H9 (cell line): ENCODE measurements around the gene C20orf96. TPM values are rescaled to one million over a fixed set of nuclear protein-coding genes. Genes with fewer than 3 reads are reported as not detected.

Experiments used
- DNase-seq: peaks from one replicate; pipeline ENCODE4 v3.0.0-alpha.2; 2017
- H2AFZ ChIP-seq: one replicate; pipeline ENCODE4 v1.6.1; 2013; ENCODE audit warnings: mild to moderate bottlenecking, low read length, control low read depth, moderate library complexity
- H2AK5ac ChIP-seq: 2 replicates; pipeline ENCODE4 v1.6.1; 2013; ENCODE audit warnings: low read length, control low read depth, mixed read lengths; ENCODE audit not compliant: insufficient read length
- H2BK120ac ChIP-seq: one replicate; pipeline ENCODE4 v1.6.1; 2013; ENCODE audit warnings: low read depth, mild to moderate bottlenecking, low read length, control low read depth, inconsistent platforms; ENCODE audit not compliant: poor library complexity, severe bottlenecking
- H2BK12ac ChIP-seq: 2 replicates; pipeline ENCODE4 v1.6.1; 2013; ENCODE audit warnings: low read length, control low read depth, mixed read lengths, low read depth; ENCODE audit not compliant: insufficient read length
- H2BK15ac ChIP-seq: 2 replicates; pipeline ENCODE4 v1.6.1; 2013; ENCODE audit warnings: low read depth, low read length, control low read depth
- H2BK20ac ChIP-seq: one replicate; pipeline ENCODE4 v1.6.1; 2013; ENCODE audit warnings: low read depth, mild to moderate bottlenecking, low read length, control low read depth, inconsistent platforms; ENCODE audit not compliant: poor library complexity, severe bottlenecking
- H2BK5ac ChIP-seq: 2 replicates; pipeline ENCODE4 v1.6.1; 2013; ENCODE audit warnings: low read length, control low read depth, mixed read lengths; ENCODE audit not compliant: insufficient read length
- H3K14ac ChIP-seq: 2 replicates; pipeline ENCODE4 v1.6.1; 2013; ENCODE audit warnings: low read length, control low read depth; ENCODE audit not compliant: insufficient read depth
- H3K18ac ChIP-seq: 2 replicates; pipeline ENCODE4 v1.6.1; 2013; ENCODE audit warnings: low read depth, mild to moderate bottlenecking, mixed read lengths, low read length, control low read depth; ENCODE audit not compliant: insufficient read length
- H3K23ac ChIP-seq: 2 replicates; pipeline ENCODE4 v1.6.1; 2013; ENCODE audit warnings: low read length, control low read depth, mixed read lengths, low read depth; ENCODE audit not compliant: insufficient read length
- H3K23me2 ChIP-seq: 2 replicates; pipeline ENCODE4 v1.6.1; 2013; ENCODE audit warnings: low read depth, mild to moderate bottlenecking, mixed read lengths, low read length, control low read depth; ENCODE audit not compliant: insufficient read length, poor library complexity, severe bottlenecking
- H3K27ac ChIP-seq: 2 replicates; pipeline ENCODE4 v1.5.1; 2013; ENCODE audit warnings: low read length, control low read depth, mixed read lengths, low read depth; ENCODE audit not compliant: insufficient read length
- H3K27me3 ChIP-seq: 2 replicates; pipeline ENCODE4 v1.6.1; 2013; ENCODE audit warnings: low read length, control low read depth, inconsistent platforms; ENCODE audit not compliant: insufficient read depth
- H3K4ac ChIP-seq: 2 replicates; pipeline ENCODE4 v1.6.1; 2013; ENCODE audit warnings: low read depth, mild to moderate bottlenecking, control low read depth, inconsistent platforms, low read length, moderate library complexity
- H3K4me1 ChIP-seq: 2 replicates; pipeline ENCODE4 v1.6.1; 2013; ENCODE audit warnings: low read length, control low read depth, inconsistent platforms; ENCODE audit not compliant: insufficient read depth
- H3K4me2 ChIP-seq: 2 replicates; pipeline ENCODE4 v1.6.1; 2013; ENCODE audit warnings: low read length, control low read depth, mixed read lengths; ENCODE audit not compliant: insufficient read length, insufficient read depth
- H3K56ac ChIP-seq: 2 replicates; pipeline ENCODE4 v1.6.1; 2013; ENCODE audit warnings: low read depth, mild to moderate bottlenecking, mixed read lengths, low read length, control low read depth; ENCODE audit not compliant: insufficient read length
- H3K79me1 ChIP-seq: 2 replicates; pipeline ENCODE4 v1.6.1; 2013; ENCODE audit warnings: low read depth, mild to moderate bottlenecking, moderate library complexity, low read length, control low read depth, inconsistent platforms; ENCODE audit not compliant: insufficient read depth, poor library complexity, severe bottlenecking
- H3K79me2 ChIP-seq: 2 replicates; pipeline ENCODE4 v1.6.1; 2013; ENCODE audit warnings: low read length, control low read depth, inconsistent platforms; ENCODE audit not compliant: insufficient read depth
- H3K9ac ChIP-seq: 2 replicates; pipeline ENCODE4 v1.6.1; 2013; ENCODE audit warnings: low read length, control low read depth, mixed read lengths; ENCODE audit not compliant: insufficient read length; ENCODE audit errors: extremely low read depth
- H3K9me3 ChIP-seq: one replicate; pipeline ENCODE4 v1.6.1; 2013; ENCODE audit warnings: low read depth, low read length, inconsistent platforms; ENCODE audit not compliant: control insufficient read depth
- H3T11ph ChIP-seq: one replicate; pipeline ENCODE4 v1.6.1; 2013; ENCODE audit warnings: mild to moderate bottlenecking, low read length, control low read depth, inconsistent platforms
- H4K20me1 ChIP-seq: one replicate; pipeline ENCODE4 v1.6.1; 2013; ENCODE audit not compliant: control insufficient read depth, insufficient read length, insufficient read depth
- H4K5ac ChIP-seq: 2 replicates; pipeline ENCODE4 v1.6.1; 2013; ENCODE audit warnings: low read depth, mild to moderate bottlenecking, mixed read lengths, low read length, control low read depth; ENCODE audit not compliant: insufficient read length
- H4K8ac ChIP-seq: replicated peaks from 2 replicates; pipeline ENCODE4 v1.6.1; 2013; ENCODE audit warnings: low read length, control low read depth, mixed read lengths, low read depth; ENCODE audit not compliant: insufficient read length
- H4K91ac ChIP-seq: 2 replicates; pipeline ENCODE4 v1.6.1; 2013; ENCODE audit warnings: low read depth, mild to moderate bottlenecking, moderate library complexity, mixed read lengths, low read length, control low read depth; ENCODE audit not compliant: insufficient read length
- H3K27ac Mint-ChIP-seq, 3 experiments: 2 replicates in 2 of 3; 3 replicates in 1 of 3; pipeline ENCODE4 v1.8.0; 2020 to 2021; ENCODE audit warnings: mixed read lengths in 3 of 3, mild to moderate bottlenecking in 1 of 3, moderate library complexity in 1 of 3
- H3K27me3 Mint-ChIP-seq: 2 replicates; pipeline ENCODE4 v1.8.0; 2021; ENCODE audit warnings: low read depth, mild to moderate bottlenecking, moderate library complexity, mixed read lengths
- H3K36me3 Mint-ChIP-seq, 3 experiments: 2 replicates in 2 of 3; 3 replicates in 1 of 3; pipeline ENCODE4 v1.8.0; 2020 to 2021; ENCODE audit warnings: low read depth in 3 of 3, mixed read lengths in 3 of 3; ENCODE audit not compliant: insufficient read depth in 1 of 3
- H3K4me1 Mint-ChIP-seq, 2 experiments: 2 replicates each; pipeline ENCODE4 v1.8.0; 2020; ENCODE audit warnings: mixed read lengths in 2 of 2
- H3K4me3 Mint-ChIP-seq, 2 experiments: 2 replicates in 1 of 2; 3 replicates in 1 of 2; pipeline ENCODE4 v1.8.0; 2020 to 2021; ENCODE audit warnings: mild to moderate bottlenecking in 2 of 2, mixed read lengths in 2 of 2, moderate library complexity in 1 of 2
- H3K9me3 Mint-ChIP-seq, 2 experiments: 2 replicates in 1 of 2; 3 replicates in 1 of 2; pipeline ENCODE4 v1.8.0; 2020; ENCODE audit warnings: mild to moderate bottlenecking in 2 of 2, mixed read lengths in 2 of 2, moderate library complexity in 1 of 2
- WGBS: extraction: QIAGEN DNeasy Blood & Tissue Kit; methylation state at CpG from one replicate; pipeline ENCODE4 v1.1.7; 2013; ENCODE audit warnings: missing lambda C conversion rate, low lambda C conversion rate, mixed read lengths; ENCODE audit not compliant: insufficient read length; ENCODE audit errors: extremely low coverage; 5-methylcytosine and 5-hydroxymethylcytosine counted together
- total RNA-seq: library from RNA; stranded (reverse); gene quantifications from 2 replicates; pipeline ENCODE4 v1.2.1, GENCODE V29; 2021
- TF ChIP-seq, protein P1 (sequence below): fragments of 200-600 bp; sonication (generic); conservative IDR thresholded peaks from 3 replicates; pipeline ENCODE4 v1.8.0; 2021; ENCODE audit warnings: antibody characterized with exemption, mild to moderate bottlenecking

C20orf96 gene
- total RNA-seq, 1 experiment from 2014 or later = 14.5 TPM

GRCh38 chr20:284172-284571 is 6.4 kb downstream of the C20orf96 start:
- no peak overlapping the region for H4K5ac ChIP-seq
- H3K27me3 Mint-ChIP-seq = no peaks in the 10 kb centered on the region
- H3K4me1 ChIP-seq = no peaks in the 10 kb centered on the region
- no peaks in the 10 kb centered on the region for H4K20me1 ChIP-seq
- no peak overlapping the region for H3K27ac ChIP-seq
- DNase-seq = no peak
- H3K14ac ChIP-seq = no peak overlapping the region
- no peak overlapping the region for H2BK120ac ChIP-seq
- H3K36me3 Mint-ChIP-seq = peaks cover 16 to 45% (median 18%) of the 10 kb centered on the region in 3 experiments
- H4K8ac ChIP-seq = no peak overlapping the region
- no peak overlapping the region for H2BK20ac ChIP-seq
- H3K56ac ChIP-seq = no peak overlapping the region
- no peaks in the 10 kb centered on the region for H3K9me3 ChIP-seq
- H2AFZ ChIP-seq = no peak overlapping the region
- TF ChIP-seq, protein P1, sequence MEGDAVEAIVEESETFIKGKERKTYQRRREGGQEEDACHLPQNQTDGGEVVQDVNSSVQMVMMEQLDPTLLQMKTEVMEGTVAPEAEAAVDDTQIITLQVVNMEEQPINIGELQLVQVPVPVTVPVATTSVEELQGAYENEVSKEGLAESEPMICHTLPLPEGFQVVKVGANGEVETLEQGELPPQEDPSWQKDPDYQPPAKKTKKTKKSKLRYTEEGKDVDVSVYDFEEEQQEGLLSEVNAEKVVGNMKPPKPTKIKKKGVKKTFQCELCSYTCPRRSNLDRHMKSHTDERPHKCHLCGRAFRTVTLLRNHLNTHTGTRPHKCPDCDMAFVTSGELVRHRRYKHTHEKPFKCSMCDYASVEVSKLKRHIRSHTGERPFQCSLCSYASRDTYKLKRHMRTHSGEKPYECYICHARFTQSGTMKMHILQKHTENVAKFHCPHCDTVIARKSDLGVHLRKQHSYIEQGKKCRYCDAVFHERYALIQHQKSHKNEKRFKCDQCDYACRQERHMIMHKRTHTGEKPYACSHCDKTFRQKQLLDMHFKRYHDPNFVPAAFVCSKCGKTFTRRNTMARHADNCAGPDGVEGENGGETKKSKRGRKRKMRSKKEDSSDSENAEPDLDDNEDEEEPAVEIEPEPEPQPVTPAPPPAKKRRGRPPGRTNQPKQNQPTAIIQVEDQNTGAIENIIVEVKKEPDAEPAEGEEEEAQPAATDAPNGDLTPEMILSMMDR = no peak
- no peaks in the 10 kb centered on the region for H3K27me3 ChIP-seq
- no peaks in the 10 kb centered on the region for H3K79me2 ChIP-seq
- H2BK15ac ChIP-seq = no peak overlapping the region
- no peak overlapping the region for H2BK12ac ChIP-seq
- no peak overlapping the region for H3T11ph ChIP-seq
- H3K79me1 ChIP-seq = no peaks in the 10 kb centered on the region
- H3K9ac ChIP-seq = no peak overlapping the region
- H4K91ac ChIP-seq = no peak overlapping the region
- H3K4ac ChIP-seq = no peak overlapping the region
- no peak overlapping the region for H3K4me2 ChIP-seq
- no peak overlapping the region for H3K18ac ChIP-seq
- WGBS = no CpG with 5 or more reads among the region's 3 CpGs
- peaks cover 0 to 4% of the 10 kb centered on the region in 2 experiments; a peak in 2 of 4 replicates for H3K4me1 Mint-ChIP-seq
- no peak overlapping the region for H3K4me3 Mint-ChIP-seq
- no peak overlapping the region for H2AK5ac ChIP-seq
- no peaks in the 10 kb centered on the region for H3K23me2 ChIP-seq
- no peak overlapping the region for H3K27ac Mint-ChIP-seq
- H3K9me3 Mint-ChIP-seq = peaks cover 0 to 3% of the 10 kb centered on the region in 2 experiments; a peak in 1 of 5 replicates
- H2BK5ac ChIP-seq = no peak overlapping the region
- H3K23ac ChIP-seq = no peak overlapping the region
